ENCODE measurements around the gene NDUFV3.

Gene NDUFV3

GRCh38 chr21:42849759-42850412 is 43.2 kb upstream of the NDUFV3 start:
- no peak for DNase-seq
- no peaks in the 10 kb centered on the region for H3K9me3 ChIP-seq (ENCODE audit: control insufficient read depth, low read length)
- H3K27me3 ChIP-seq (replicated peaks; ENCODE audit: control insufficient read depth, insufficient read depth, low read length, poor library complexity, severe bottlenecking): no peaks in the 10 kb centered on the region
- no peak overlapping the region for H3K27ac ChIP-seq (ENCODE audit: insufficient read depth, low read length, poor library complexity, severe bottlenecking)
- peaks cover 72% of the 10 kb centered on the region for H3K36me3 ChIP-seq (ENCODE audit: control insufficient read depth, insufficient read depth, low read length)
- H3K4me1 ChIP-seq (ENCODE audit: control insufficient read depth, insufficient read depth, low read length, poor library complexity, severe bottlenecking): no peaks in the 10 kb centered on the region
- H3K4me3 ChIP-seq (ENCODE audit: insufficient read depth, low read depth, low read length, poor library complexity, severe bottlenecking): no peak overlapping the region

DNA sequence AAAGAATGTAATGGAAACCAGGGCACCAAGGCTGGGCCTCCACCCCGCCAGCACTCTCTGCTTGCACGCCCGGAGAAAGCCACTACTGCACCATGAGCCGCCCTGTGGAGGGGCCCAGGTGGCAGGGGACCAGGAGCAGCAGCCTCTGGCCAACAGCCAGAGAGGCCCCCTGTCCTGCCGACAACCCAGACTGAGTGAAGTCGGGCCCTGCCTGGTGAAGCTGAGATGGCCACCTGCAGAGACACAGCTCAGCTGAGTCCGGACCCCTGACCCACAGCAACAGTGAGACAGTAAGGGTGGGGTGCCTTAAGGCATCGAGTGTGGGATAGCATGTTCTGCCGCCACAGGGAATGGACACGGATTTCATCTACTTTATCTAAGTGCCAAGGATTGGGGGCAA is 42.6 kb upstream of the NDUFV3 start:
- Histone ChIP-seq H3K4me1 (ENCODE audit: control insufficient read depth, insufficient read depth, low read length, poor library complexity, severe bottlenecking) (no peaks in the 10 kb centered on the region), H3K4me3 (ENCODE audit: insufficient read depth, low read depth, low read length, poor library complexity, severe bottlenecking) (no peak overlapping the region), H3K27me3 (replicated peaks; ENCODE audit: control insufficient read depth, insufficient read depth, low read length, poor library complexity, severe bottlenecking) (no peaks in the 10 kb centered on the region), H3K27ac (ENCODE audit: insufficient read depth, low read length, poor library complexity, severe bottlenecking) (no peak overlapping the region), H3K9me3 (ENCODE audit: control insufficient read depth, low read length) (no peaks in the 10 kb centered on the region), H3K36me3 (ENCODE audit: control insufficient read depth, insufficient read depth, low read length) (peaks cover 73% of the 10 kb centered on the region)
- DNase-seq: no peak

DNA sequence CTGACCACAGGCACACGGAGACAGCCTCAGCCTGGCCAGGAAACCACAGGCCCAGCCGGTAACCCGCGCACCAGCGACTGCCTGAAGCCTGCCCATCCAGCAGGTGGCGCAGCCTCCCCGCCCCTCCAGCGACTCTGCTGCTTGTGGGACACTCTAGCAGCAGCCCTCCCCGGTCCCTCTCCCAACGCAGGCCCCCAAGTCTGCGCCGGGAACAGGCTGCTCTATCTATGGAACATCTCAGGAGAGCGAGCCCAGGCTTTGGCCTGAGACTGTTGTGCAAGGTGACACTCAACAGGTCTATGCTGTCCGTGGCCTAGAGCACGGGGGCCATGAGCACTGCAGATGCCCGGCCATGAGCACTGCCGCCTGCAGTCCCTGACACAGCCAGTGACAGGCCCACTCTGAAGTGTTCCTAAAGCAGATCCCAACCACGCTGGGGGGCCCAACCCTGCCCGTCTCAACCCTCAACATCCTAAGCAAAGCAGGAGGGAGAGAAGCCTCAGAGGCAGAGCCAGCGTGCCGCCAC is 42.2 kb upstream of the NDUFV3 start:
- no peaks in the 10 kb centered on the region for H3K27me3 ChIP-seq (replicated peaks; ENCODE audit: control insufficient read depth, insufficient read depth, low read length, poor library complexity, severe bottlenecking)
- no peak overlapping the region for H3K4me3 ChIP-seq (ENCODE audit: insufficient read depth, low read depth, low read length, poor library complexity, severe bottlenecking)
- no peak for DNase-seq
- peaks cover 73% of the 10 kb centered on the region for H3K36me3 ChIP-seq (ENCODE audit: control insufficient read depth, insufficient read depth, low read length)
- no peaks in the 10 kb centered on the region for H3K4me1 ChIP-seq (ENCODE audit: control insufficient read depth, insufficient read depth, low read length, poor library complexity, severe bottlenecking)
- H3K9me3 ChIP-seq (ENCODE audit: control insufficient read depth, low read length): no peaks in the 10 kb centered on the region
- no peak overlapping the region for H3K27ac ChIP-seq (ENCODE audit: insufficient read depth, low read length, poor library complexity, severe bottlenecking)

- no peak overlapping the region for H3K27ac ChIP-seq (ENCODE audit: insufficient read depth, low read length, poor library complexity, severe bottlenecking)
- peaks cover 78% of the 10 kb centered on the region for H3K36me3 ChIP-seq (ENCODE audit: control insufficient read depth, insufficient read depth, low read length)
- no peak overlapping the region for H3K4me3 ChIP-seq (ENCODE audit: insufficient read depth, low read depth, low read length, poor library complexity, severe bottlenecking)
- no peak for DNase-seq
- no peaks in the 10 kb centered on the region for H3K9me3 ChIP-seq (ENCODE audit: control insufficient read depth, low read length)
- no peaks in the 10 kb centered on the region for H3K4me1 ChIP-seq (ENCODE audit: control insufficient read depth, insufficient read depth, low read length, poor library complexity, severe bottlenecking)
- no peaks in the 10 kb centered on the region for H3K27me3 ChIP-seq (replicated peaks; ENCODE audit: control insufficient read depth, insufficient read depth, low read length, poor library complexity, severe bottlenecking)
These were observed 41.1 kb upstream of the NDUFV3 start for GRCh38 chr21:42851812-42852665.

- H3K9me3 ChIP-seq (ENCODE audit: control insufficient read depth, low read length): no peaks in the 10 kb centered on the region
- DNase-seq: no peak
- no peaks in the 10 kb centered on the region for H3K27me3 ChIP-seq (replicated peaks; ENCODE audit: control insufficient read depth, insufficient read depth, low read length, poor library complexity, severe bottlenecking)
- H3K4me1 ChIP-seq (ENCODE audit: control insufficient read depth, insufficient read depth, low read length, poor library complexity, severe bottlenecking): no peaks in the 10 kb centered on the region
- no peak overlapping the region for H3K4me3 ChIP-seq (ENCODE audit: insufficient read depth, low read depth, low read length, poor library complexity, severe bottlenecking)
- H3K27ac ChIP-seq (ENCODE audit: insufficient read depth, low read length, poor library complexity, severe bottlenecking): no peak overlapping the region
- H3K36me3 ChIP-seq (ENCODE audit: control insufficient read depth, insufficient read depth, low read length): peaks cover 80% of the 10 kb centered on the region
These were observed 40.1 kb upstream of the NDUFV3 start for GRCh38 chr21:42852925-42853570.

DNA sequence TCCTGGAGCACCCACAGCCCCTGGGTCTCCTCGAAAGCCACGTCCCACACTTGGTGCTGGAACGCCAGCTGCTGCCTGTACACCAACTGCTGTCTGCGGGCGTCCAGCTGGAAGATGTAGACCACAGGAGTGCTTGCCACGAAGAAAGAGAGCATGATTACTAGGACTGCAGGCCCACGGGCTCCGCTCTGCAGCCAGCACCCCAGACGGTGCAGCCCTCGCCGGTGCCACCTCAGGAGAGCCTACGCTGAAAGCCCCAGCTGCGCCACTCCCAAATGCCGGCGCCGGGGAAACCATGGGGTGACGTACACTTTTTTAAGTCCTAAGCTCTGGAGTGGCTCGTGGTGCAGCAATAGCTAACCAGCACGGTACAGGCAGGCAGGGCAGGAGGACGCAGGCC is 39.5 kb upstream of the NDUFV3 start:
- H3K36me3 ChIP-seq (ENCODE audit: control insufficient read depth, insufficient read depth, low read length): peaks cover 86% of the 10 kb centered on the region
- no peaks in the 10 kb centered on the region for H3K9me3 ChIP-seq (ENCODE audit: control insufficient read depth, low read length)
- H3K4me3 ChIP-seq (ENCODE audit: insufficient read depth, low read depth, low read length, poor library complexity, severe bottlenecking): no peak overlapping the region
- H3K27ac ChIP-seq (ENCODE audit: insufficient read depth, low read length, poor library complexity, severe bottlenecking): no peak overlapping the region
- no peak for DNase-seq
- H3K4me1 ChIP-seq (ENCODE audit: control insufficient read depth, insufficient read depth, low read length, poor library complexity, severe bottlenecking): no peaks in the 10 kb centered on the region
- no peaks in the 10 kb centered on the region for H3K27me3 ChIP-seq (replicated peaks; ENCODE audit: control insufficient read depth, insufficient read depth, low read length, poor library complexity, severe bottlenecking)

GRCh38 chr21:42854246-42855010 is 38.7 kb upstream of the NDUFV3 start:
- no peaks in the 10 kb centered on the region for H3K4me1 ChIP-seq (ENCODE audit: control insufficient read depth, insufficient read depth, low read length, poor library complexity, severe bottlenecking)
- H3K9me3 ChIP-seq (ENCODE audit: control insufficient read depth, low read length): no peaks in the 10 kb centered on the region
- no peak overlapping the region for H3K4me3 ChIP-seq (ENCODE audit: insufficient read depth, low read depth, low read length, poor library complexity, severe bottlenecking)
- no peaks in the 10 kb centered on the region for H3K27me3 ChIP-seq (replicated peaks; ENCODE audit: control insufficient read depth, insufficient read depth, low read length, poor library complexity, severe bottlenecking)
- H3K36me3 ChIP-seq (ENCODE audit: control insufficient read depth, insufficient read depth, low read length): peaks cover 88% of the 10 kb centered on the region
- no peak for DNase-seq
- no peak overlapping the region for H3K27ac ChIP-seq (ENCODE audit: insufficient read depth, low read length, poor library complexity, severe bottlenecking)

- H3K9me3 ChIP-seq (ENCODE audit: control insufficient read depth, low read length): no peaks in the 10 kb centered on the region
- H3K27ac ChIP-seq (ENCODE audit: insufficient read depth, low read length, poor library complexity, severe bottlenecking): no peak overlapping the region
- H3K4me3 ChIP-seq (ENCODE audit: insufficient read depth, low read depth, low read length, poor library complexity, severe bottlenecking): no peak overlapping the region
- H3K4me1 ChIP-seq (ENCODE audit: control insufficient read depth, insufficient read depth, low read length, poor library complexity, severe bottlenecking): no peaks in the 10 kb centered on the region
- H3K27me3 ChIP-seq (replicated peaks; ENCODE audit: control insufficient read depth, insufficient read depth, low read length, poor library complexity, severe bottlenecking): no peaks in the 10 kb centered on the region
- peaks cover 88% of the 10 kb centered on the region for H3K36me3 ChIP-seq (ENCODE audit: control insufficient read depth, insufficient read depth, low read length)
- DNase-seq: no peak
These were observed 37.8 kb upstream of the NDUFV3 start for GRCh38 chr21:42855171-42855936.

- no peaks in the 10 kb centered on the region for H3K4me1 ChIP-seq (ENCODE audit: control insufficient read depth, insufficient read depth, low read length, poor library complexity, severe bottlenecking)
- peaks cover 88% of the 10 kb centered on the region for H3K36me3 ChIP-seq (ENCODE audit: control insufficient read depth, insufficient read depth, low read length)
- no peak overlapping the region for H3K4me3 ChIP-seq (ENCODE audit: insufficient read depth, low read depth, low read length, poor library complexity, severe bottlenecking)
- H3K9me3 ChIP-seq (ENCODE audit: control insufficient read depth, low read length): no peaks in the 10 kb centered on the region
- no peaks in the 10 kb centered on the region for H3K27me3 ChIP-seq (replicated peaks; ENCODE audit: control insufficient read depth, insufficient read depth, low read length, poor library complexity, severe bottlenecking)
- no peak overlapping the region for H3K27ac ChIP-seq (ENCODE audit: insufficient read depth, low read length, poor library complexity, severe bottlenecking)
- no peak for DNase-seq
These were observed 37.2 kb upstream of the NDUFV3 start for GRCh38 chr21:42855937-42856335.

All from effector memory CD4-positive, alpha-beta T cell (primary cell).